Thoracic aorta (tissue), 2 donors: ENCODE data around the gene SLC43A3. TPM values are rescaled to one million over a fixed set of nuclear protein-coding genes. Genes with fewer than 3 reads are reported as not detected.

Experiments used
- ATAC-seq: fragments of 150-250 bp; one replicate; pipeline ENCODE4 v1.8.0; 2017; ENCODE audit warnings: low read depth; ENCODE audit not compliant: insufficient number of reproducible peaks, low FRiP score
- DNase-seq: peaks from one replicate; pipeline ENCODE4 v3.0.0-alpha.2; 2020; ENCODE audit warnings: low spot score
- H3K27ac ChIP-seq, 2 donors: fragments of 200-600 bp; sonication (generic); 1 replicate in 1 of 2; 2 replicates in 1 of 2; pipeline ENCODE4 v1.5.1; 2016; ENCODE audit warnings: mild to moderate bottlenecking in 2 of 2, moderate library complexity in 2 of 2
- H3K27me3 ChIP-seq: fragments of 200-600 bp; sonication (generic); replicated peaks from 2 replicates; pipeline ENCODE4 v1.6.0; 2016; ENCODE audit warnings: mild to moderate bottlenecking; ENCODE audit not compliant: insufficient read depth
- H3K36me3 ChIP-seq: fragments of 200-600 bp; sonication (generic); one replicate; pipeline ENCODE4 v1.5.1; 2016
- H3K4me1 ChIP-seq, 2 donors: fragments of 200-600 bp; sonication (generic); 1 replicate in 1 of 2; 2 replicates in 1 of 2; pipeline versions ENCODE4 v1.5.1 to v1.6.0; 2016; ENCODE audit warnings: low read depth in 2 of 2, mild to moderate bottlenecking in 1 of 2; ENCODE audit not compliant: control insufficient read depth in 1 of 2
- H3K4me3 ChIP-seq: fragments of 200-600 bp; sonication (generic); 2 replicates; pipeline ENCODE4 v1.5.1; 2016; ENCODE audit warnings: mild to moderate bottlenecking
- H3K9me3 ChIP-seq: fragments of 200-600 bp; sonication (generic); 2 replicates; pipeline ENCODE4 v1.5.1; 2016
- CTCF ChIP-seq: fragments of 200-600 bp; sonication (generic); IDR thresholded peaks from one replicate; pipeline ENCODE4 v1.5.1; 2019; ENCODE audit warnings: antibody characterized with exemption
- total RNA-seq, 2 donors: library from RNA; depleted of rRNA; stranded (reverse); fragments of >200 nt; gene quantifications; one replicate each; pipeline versions ENCODE4 v1.1.0 to v1.2.3, GENCODE V29; 2016

SLC43A3 gene
- total RNA-seq, 2 donors from 2014 or later, result 76.0 to 92.3 TPM

DNA sequence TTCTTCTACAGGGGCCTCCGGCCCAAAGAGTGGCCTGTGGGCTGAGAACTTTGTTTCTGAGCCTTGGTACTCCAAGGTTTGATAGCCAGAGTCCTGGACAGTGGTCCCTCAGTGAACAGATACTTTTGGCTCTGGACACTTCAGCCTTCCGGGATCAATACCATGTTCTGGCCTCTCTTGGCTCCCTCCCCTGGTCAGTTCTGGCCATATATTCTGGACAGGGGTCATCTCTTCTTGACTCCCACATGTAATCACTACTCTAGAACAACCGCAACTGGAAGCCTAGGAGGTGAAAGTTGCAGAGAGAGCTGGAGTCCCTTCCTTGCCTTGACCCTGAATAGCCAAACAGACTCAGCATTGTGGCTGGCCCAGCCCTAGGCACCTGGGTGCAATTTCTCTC is 35.7 kb upstream of the SLC43A3 start:
- H3K4me3 ChIP-seq, result no peak overlapping the region
- H3K9me3 ChIP-seq, result no peaks in the 10 kb centered on the region
- no peak for ATAC-seq
- no peak for TF ChIP-seq CTCF
- no peak for DNase-seq
- H3K27me3 ChIP-seq, result peaks cover 16% of the 10 kb centered on the region
- no peaks in the 10 kb centered on the region for H3K36me3 ChIP-seq
- no peak overlapping the region for H3K27ac ChIP-seq
- H3K4me1 ChIP-seq, result peaks cover 24 to 25% of the 10 kb centered on the region in 2 donors

DNA sequence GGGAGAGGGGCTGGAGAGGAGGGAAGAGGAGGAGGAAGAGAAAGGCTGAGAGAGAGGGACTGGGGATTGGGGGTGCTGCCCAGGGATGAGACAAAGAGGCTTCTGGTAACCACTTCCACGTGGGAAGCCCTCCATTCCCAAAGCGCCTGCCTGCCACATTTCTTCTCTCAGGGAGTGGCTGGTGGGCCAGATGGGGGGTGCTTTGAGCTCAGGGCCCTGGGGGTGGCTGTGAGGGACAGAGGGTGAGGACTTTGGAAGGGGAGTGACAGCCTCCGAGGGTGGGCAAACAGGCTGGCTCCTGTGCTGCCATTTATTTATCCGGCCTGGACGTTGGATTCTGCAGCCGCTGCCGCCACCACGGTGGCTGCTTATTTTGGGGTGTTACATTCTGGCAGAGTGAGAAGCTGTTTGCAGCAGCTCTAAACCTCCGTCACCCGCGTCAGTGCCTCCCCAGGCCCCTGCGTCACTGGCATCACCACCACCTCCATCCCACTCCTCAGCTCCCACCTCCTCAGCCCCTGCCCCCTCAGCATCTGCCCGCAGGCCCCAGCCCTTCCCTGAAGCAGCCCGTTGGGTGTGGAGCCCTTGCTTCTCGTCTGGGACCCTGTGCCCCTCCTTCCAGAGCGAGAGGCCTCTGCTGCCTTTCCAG is 35.0 kb upstream of the SLC43A3 start:
- TF ChIP-seq CTCF, result no peak
- Histone ChIP-seq H3K27me3 (peaks cover 16% of the 10 kb centered on the region), H3K4me3 (no peak overlapping the region), H3K27ac (no peak overlapping the region), H3K4me1 (peaks cover 26 to 32% of the 10 kb centered on the region in 2 donors), H3K9me3 (no peaks in the 10 kb centered on the region), H3K36me3 (no peaks in the 10 kb centered on the region)
- DNase-seq (no peak), ATAC-seq (no peak)

- Histone ChIP-seq H3K36me3 (no peaks in the 10 kb centered on the region), H3K4me1 (peaks cover 26 to 33% of the 10 kb centered on the region in 2 donors), H3K27me3 (peaks cover 16% of the 10 kb centered on the region), H3K27ac (no peak overlapping the region), H3K9me3 (no peaks in the 10 kb centered on the region), H3K4me3 (peak overlapping the region; percentile 73)
- ATAC-seq (no peak), DNase-seq (no peak)
- TF ChIP-seq CTCF, result no peak
These were observed 34.1 kb upstream of the SLC43A3 start for GRCh38 chr11:57460758-57461749.

GRCh38 chr11:57460022-57460757 is 33.3 kb upstream of the SLC43A3 start, which contains the start of gene RTN4RL2:
RTN4RL2 (plus strand) TSS chr11:57460528; CDS start chr11:57460866, 338 bp downstream.
- Histone ChIP-seq H3K36me3 (no peaks in the 10 kb centered on the region), H3K27ac (peak within 1 kb of the TSS in 1 of 2 donors; percentile 37), H3K4me1 (peaks cover 26 to 33% of the 10 kb centered on the region in 2 donors), H3K4me3 (peak within 1 kb of the TSS; percentile 73), H3K9me3 (no peaks in the 10 kb centered on the region), H3K27me3 (peaks cover 16% of the 10 kb centered on the region)
- ATAC-seq, result no peak
- peak; percentile 30 for TF ChIP-seq CTCF
- no peak for DNase-seq
